K562 (cell line): ENCODE data around the gene QPRT. TPM values are rescaled to one million over a fixed set of nuclear protein-coding genes. Genes with fewer than 3 reads are reported as not detected.

Source experiments
- ELF4 ChIP-seq: fragments of 450-650 bp; formaldehyde crosslinking; IDR thresholded peaks from 2 replicates; pipeline ENCODE4 v1.4.0; 2022; ENCODE audit warnings: missing genetic modification characterization
- ESRRA ChIP-seq: fragments of 450-650 bp; IDR thresholded peaks from 2 replicates; pipeline ENCODE4 v1.6.1; 2014; ENCODE audit warnings: low read depth, mild to moderate bottlenecking, moderate library complexity, borderline replicate concordance
- ETV5 ChIP-seq: sonication (generic); formaldehyde crosslinking; IDR thresholded peaks from 2 replicates; pipeline ENCODE4 v1.4.0; 2020; ENCODE audit warnings: low read depth, mild to moderate bottlenecking, missing genetic modification reagents
- GTF2E2 ChIP-seq: fragments of 200-800 bp; sonication (Bioruptor generic); IDR thresholded peaks from 2 replicates; pipeline ENCODE4 v1.6.1; 2016; ENCODE audit warnings: missing genetic modification characterization, missing compliant biosample characterization
- MAFF ChIP-seq: IDR thresholded peaks from 2 replicates; pipeline ENCODE4 v1.6.1; 2012; ENCODE audit warnings: low read length, improper control_type of control experiment
- MGA ChIP-seq: fragments of 450-650 bp; IDR thresholded peaks from 2 replicates; pipeline ENCODE4 v1.6.1; 2016; ENCODE audit warnings: mild to moderate bottlenecking, moderate library complexity
- NFYB ChIP-seq: IDR thresholded peaks from 2 replicates; pipeline ENCODE4 v1.6.1; 2011; ENCODE audit warnings: mild to moderate bottlenecking, moderate library complexity; ENCODE audit not compliant: insufficient read length; ENCODE audit errors: extremely low read depth
- RBM25 ChIP-seq: fragments of 200-400 bp; formaldehyde crosslinking; IDR thresholded peaks from 2 replicates; pipeline ENCODE4 v1.6.1; 2018; ENCODE audit warnings: low read length, low read depth, moderate library complexity; ENCODE audit not compliant: severe bottlenecking
- SMAD4 ChIP-seq: fragments of 250-450 bp; sonication (Bioruptor Pico); conservative IDR thresholded peaks from 2 replicates; pipeline ENCODE4 v1.8.0; 2021; ENCODE audit warnings: inconsistent platforms, mild to moderate bottlenecking, moderate library complexity
- WHSC1 ChIP-seq: IDR thresholded peaks from one replicate; pipeline ENCODE4 v1.6.1; 2012; ENCODE audit warnings: low read length, control low read depth, inconsistent platforms
- ZFP30 ChIP-seq: fragments of 250-450 bp; sonication (Bioruptor Pico); IDR thresholded peaks from 2 replicates; pipeline ENCODE4 v1.8.0; 2022; ENCODE audit warnings: moderate library complexity, mild to moderate bottlenecking, inconsistent platforms, borderline replicate concordance
- ZNF263 ChIP-seq: sonication (generic); formaldehyde crosslinking; IDR thresholded peaks from 2 replicates; pipeline ENCODE4 v1.8.0; 2022; ENCODE audit warnings: mild to moderate bottlenecking, missing genetic modification reagents, borderline replicate concordance
- ZNF395 ChIP-seq: fragments of 200-800 bp; sonication (Bioruptor generic); IDR thresholded peaks from 2 replicates; pipeline ENCODE4 v1.6.1; 2017; ENCODE audit warnings: missing genetic modification characterization, missing compliant biosample characterization
- ZNF644 ChIP-seq: fragments of 200-800 bp; sonication (Bioruptor generic); IDR thresholded peaks from 2 replicates; pipeline ENCODE4 v1.6.1; 2016; ENCODE audit warnings: low read depth, missing genetic modification characterization, missing compliant biosample characterization
- polyA plus RNA-seq, 8 experiments: library from polyadenylated mRNA; depleted of rRNA in 4 of 8; stranded (reverse) in 5 of 8; unstranded in 3 of 8; fragments of >200 nt; fragmentation: Nextera tagmentation in 2 of 8; fragmentation: Illumina TruSeq in 1 of 8; extraction: Ambion mirVana in 2 of 8; extraction: Trizol in 1 of 8; gene quantifications; 2 replicates each; pipeline versions ENCODE4 v1.2.1 to v1.2.3, GENCODE V29; 2011 to 2014; ENCODE audit warnings: inconsistent platforms in 1 of 8, missing spikeins in 1 of 8
- total RNA-seq, 7 experiments: library from RNA; depleted of rRNA in 6 of 7; stranded (reverse); fragments of >200 nt in 6 of 7; fragmentation: Illumina TruSeq in 2 of 7; extraction: Trizol in 2 of 7; gene quantifications; 2 replicates each; pipeline versions ENCODE4 v1.2.1 to v1.2.3, GENCODE V29; 2011 to 2021; ENCODE audit warnings: low replicate concordance in 1 of 7

Gene QPRT
- total and polyA plus RNA-seq, 9 of the 15 experiments (the other 6 are each of a cell fraction or from before 2014, with no cell fraction given), result 7.7 to 112 (median 64.1) TPM

- TF ChIP-seq MGA, result peak; percentile 94
- TF ChIP-seq ESRRA, result peak; percentile 90
- TF ChIP-seq NFYB, result no peak
- TF ChIP-seq ETV5, result no peak
- peak; percentile 33; the same call in 1 of the 2 replicates for TF ChIP-seq SMAD4
- no peak for TF ChIP-seq ZNF263 (CRISPR knock-in tag)
- no peak for TF ChIP-seq ZNF395 (CRISPR knock-in tag)
- no peak for TF ChIP-seq ZFP30 (CRISPR knock-in tag)
- TF ChIP-seq ZNF644 (tag), result 0 out of 2 replicates have a peak, but pooled peaks have one; percentile 32
- peak; percentile 26 for TF ChIP-seq RBM25
- TF ChIP-seq WHSC1, result no peak
- TF ChIP-seq GTF2E2, result no peak
- no peak for TF ChIP-seq MAFF
- no peak for TF ChIP-seq ELF4 (CRISPR knock-in tag)
Measured at GRCh38 chr16:29710227-29711219, 31.5 kb downstream of the QPRT start (continued).
